HG03457 (cell line): Measurements from ENCODE around the gene ACAT1.
A peak's percentile ranks its signal among the peaks of the same experiment; 100 is the strongest.
"Not testable (repeated sequence)": the region's sequence is repeated elsewhere in the genome, so short reads cannot be mapped to it uniquely, and the experiment has no call there.

Source experiments
- ATAC-seq: cut with Tn5 transposase; IDR thresholded peaks from one replicate; pipeline ENCODE4 v1.9.1; 2021; ENCODE audit warnings: moderate number of reproducible peaks; ENCODE audit not compliant: unreplicated experiment

The ACAT1 gene

DNA sequence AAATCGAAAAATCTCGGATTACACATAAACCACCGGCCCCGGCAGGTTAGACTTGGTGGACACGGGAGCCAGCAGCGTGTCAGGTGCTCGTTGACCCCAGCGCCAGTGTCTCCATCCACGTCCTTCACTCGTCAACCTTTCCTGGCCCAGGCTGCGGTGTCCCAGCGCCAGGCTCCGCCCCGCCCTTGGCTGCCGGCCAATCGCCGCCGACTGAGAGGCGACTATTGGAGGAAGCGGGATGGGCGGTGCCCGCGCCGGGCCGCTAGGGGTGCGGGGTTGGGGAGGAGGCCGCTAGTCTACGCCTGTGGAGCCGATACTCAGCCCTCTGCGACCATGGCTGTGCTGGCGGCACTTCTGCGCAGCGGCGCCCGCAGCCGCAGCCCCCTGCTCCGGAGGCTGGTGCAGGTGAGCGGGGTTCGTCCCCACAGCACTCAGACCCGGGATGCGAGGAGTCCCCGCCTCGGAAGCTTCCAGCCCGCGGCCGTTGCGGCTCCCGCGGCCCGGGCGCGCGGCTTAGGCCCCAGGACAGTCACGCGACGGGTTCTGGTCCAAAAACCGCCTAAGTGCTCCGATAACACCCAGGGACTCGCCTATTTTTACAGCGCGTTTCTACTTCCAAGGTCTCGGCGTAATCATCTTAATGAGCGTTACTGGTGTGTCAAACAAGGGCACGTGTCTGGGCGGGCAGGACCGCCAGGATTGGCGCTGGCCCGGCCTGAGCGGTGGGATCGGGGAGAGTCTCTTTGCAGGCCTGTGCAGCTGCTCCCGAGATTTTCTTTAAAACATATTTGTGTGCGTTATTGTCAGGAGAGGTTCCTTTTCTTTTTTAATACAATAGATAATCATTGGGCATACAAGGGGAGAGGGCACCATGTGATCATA lies at the start of gene ACAT1:
Gene ACAT1 (plus strand): TSS at position 294 of the 882 bp plus-strand sequence. CDS start 40 bp downstream, at position 334.
- peak; percentile 97 for ATAC-seq

- no peak for ATAC-seq
Observed at GRCh38 chr11:108084811-108085210, 36.6 kb upstream of the ACAT1 start.

- no peak for ATAC-seq
Observed at GRCh38 chr11:108085672-108086071, 35.7 kb upstream of the ACAT1 start.

DNA sequence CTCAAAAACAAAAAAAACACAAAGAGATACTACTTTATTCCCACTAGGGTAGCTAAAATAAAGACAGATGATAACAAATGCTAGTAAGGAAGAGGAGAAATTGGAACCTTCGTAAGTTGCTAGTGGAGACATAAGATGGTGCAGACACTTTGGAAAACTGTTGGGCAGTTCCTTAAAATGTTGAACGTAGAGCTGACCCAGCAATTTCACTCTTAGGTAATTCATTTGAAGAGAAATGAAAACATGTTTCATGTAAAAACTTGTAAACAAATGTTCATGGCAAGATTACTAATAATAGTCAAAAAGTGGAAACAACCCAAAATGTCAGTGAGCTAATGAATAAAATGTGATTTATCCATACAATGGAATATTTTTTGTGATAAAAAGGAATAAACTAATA lies 29.2 kb upstream of the ACAT1 start:
- ATAC-seq: no peak

GRCh38 chr11:108093128-108093904 lies 28.1 kb upstream of the ACAT1 start:
- no peak for ATAC-seq

DNA sequence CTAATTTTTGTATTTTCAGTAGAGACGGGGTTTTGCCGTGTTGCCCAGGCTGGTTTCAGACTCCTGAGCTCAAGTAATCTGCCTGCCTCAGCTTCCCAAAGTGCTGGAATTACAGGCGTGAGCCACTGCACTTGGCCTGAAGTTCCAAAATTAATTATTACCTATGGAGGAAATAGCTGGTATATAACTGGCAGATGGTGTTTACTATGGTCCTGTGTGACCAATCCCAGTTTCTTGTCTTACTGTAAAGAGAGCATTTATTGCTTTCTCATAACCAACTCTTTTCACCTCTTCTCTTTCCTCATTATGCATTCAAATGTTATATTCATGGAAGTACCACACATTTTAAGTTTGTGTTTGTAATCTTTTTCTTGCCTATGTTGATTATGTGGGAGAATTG lies 24.2 kb upstream of the ACAT1 start:
- no peak for ATAC-seq

- ATAC-seq: no peak
Observed at GRCh38 chr11:108101090-108101775, 20.1 kb upstream of the ACAT1 start.

DNA sequence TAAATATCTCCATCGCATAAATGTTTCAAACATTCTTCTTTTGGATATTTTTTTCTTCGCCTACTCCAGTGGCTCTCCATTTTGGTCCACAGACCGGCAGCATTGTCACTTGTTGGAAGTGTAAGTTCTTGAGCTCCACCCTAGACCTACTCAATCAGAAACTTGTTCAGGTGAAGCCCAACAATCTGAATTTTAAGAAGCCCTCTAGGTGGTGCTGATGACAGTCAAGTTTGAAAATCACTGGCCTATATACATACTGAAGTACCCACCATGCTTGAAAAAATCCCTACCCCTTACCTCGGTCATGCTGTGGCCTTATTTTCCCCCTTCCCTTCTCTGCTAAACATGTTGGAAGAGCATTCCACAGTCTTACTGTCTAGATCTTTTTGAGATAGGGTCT lies 10.2 kb upstream of the ACAT1 start:
- no peak for ATAC-seq

- no peak for ATAC-seq
Observed at GRCh38 chr11:108112057-108112456, 9.3 kb upstream of the ACAT1 start.

GRCh38 chr11:108115500-108116140 lies 5.7 kb upstream of the ACAT1 start:
- no peak for ATAC-seq

DNA sequence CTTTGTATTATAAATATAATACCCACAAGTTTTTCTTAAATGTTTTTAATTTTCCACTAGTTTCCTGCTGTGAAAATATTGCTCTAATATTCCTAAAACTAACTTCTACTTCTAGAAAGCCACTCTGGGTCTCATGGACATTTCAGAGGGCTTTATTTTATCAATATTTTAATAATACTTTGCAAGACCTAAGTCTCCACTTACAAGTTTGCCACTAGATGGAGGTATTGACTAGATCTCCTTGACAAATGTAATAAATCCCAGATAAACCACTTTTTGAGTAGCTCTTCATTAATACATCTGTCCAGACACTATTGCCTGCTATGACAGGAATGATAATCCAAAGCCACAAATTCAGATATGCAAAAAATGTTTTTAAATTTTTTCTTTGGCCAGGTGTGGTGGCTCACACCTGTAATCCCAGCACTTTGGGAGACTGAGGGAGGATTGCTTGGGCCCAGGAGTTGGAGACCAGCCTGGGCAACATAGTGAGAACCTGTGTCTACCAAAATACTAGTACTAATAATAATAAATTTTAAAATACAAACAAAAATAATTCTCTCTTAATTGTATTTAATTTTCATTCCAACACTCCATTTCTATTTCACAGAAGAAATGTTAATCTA lies 3.5 kb upstream of the ACAT1 start:
- ATAC-seq: no peak

GRCh38 chr11:108120936-108121273 lies 462 bp upstream of the ACAT1 start:
- ATAC-seq: not testable (repeated sequence)

GRCh38 chr11:108122166-108122628 lies 830 bp downstream of the ACAT1 start:
- no peak for ATAC-seq

GRCh38 chr11:108125096-108125495 lies 3.7 kb downstream of the ACAT1 start:
- no peak for ATAC-seq

GRCh38 chr11:108128772-108129171 lies 7.4 kb downstream of the ACAT1 start:
- ATAC-seq: no peak

DNA sequence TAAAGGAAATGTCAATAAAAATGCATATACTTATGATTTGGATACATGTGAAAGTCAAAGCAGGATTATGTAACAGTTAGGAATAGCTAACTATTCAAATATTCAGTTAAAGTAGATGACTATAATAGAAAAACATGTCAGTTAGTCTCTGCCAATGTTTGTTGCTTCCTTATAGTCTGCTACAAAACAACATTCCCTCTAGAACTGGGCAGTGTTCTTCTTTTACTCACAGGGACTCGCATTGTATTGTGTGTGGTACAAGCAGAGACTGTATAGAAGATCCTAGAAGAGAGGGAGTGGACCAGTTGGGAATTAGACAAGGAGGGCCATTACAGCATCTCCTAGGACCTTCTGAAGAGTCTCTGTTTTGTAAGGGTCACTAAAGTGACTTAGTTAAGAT lies 10.6 kb downstream of the ACAT1 start:
- ATAC-seq: no peak

DNA sequence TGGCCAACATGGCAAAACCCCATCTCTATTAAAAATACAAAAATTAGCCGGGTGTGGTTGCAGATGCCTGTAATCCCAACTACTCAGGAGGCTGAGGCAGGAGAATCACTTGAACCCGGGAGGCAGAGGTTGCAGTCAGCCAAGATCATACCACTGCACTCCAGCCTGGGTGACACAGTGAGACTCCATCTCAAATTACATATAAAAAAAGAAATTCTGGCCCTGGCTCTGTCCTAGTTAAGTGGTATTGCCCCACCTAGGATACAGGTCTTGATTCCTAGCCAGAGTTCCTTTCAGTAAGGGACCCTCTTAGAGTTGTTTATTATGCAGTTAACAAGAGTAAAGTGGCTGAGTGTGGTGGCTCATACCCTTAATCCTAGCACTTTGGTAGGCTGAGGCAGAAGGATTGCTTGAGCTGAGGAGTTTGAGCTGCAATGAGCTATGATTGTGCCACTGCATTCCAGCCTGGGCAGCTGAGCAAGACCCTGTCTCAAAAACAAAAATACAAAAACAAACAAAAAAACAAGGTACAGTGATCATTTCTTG lies 11.7 kb downstream of the ACAT1 start:
- ATAC-seq: not testable (repeated sequence)

GRCh38 chr11:108135845-108136544 lies 14.6 kb downstream of the ACAT1 start:
- ATAC-seq: peak; percentile 46

DNA sequence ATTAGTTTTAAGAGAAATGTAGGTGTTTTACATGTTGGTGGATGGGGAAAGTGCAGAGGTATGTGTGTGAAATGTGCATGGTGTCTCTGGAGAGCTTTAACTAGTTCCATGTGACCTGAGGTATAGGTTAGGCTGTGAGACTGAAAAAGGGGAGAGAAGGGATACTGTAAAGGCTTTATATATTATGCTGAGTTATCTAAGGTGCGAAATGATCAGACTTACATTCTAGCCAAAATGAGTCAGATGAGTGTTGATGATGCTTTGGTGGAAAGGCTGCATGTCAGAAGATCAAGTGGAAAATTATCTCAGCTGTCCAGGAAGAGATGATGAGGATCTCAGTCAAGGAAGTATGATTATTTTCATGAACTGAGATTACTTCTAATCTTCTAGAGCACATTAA lies 15.8 kb downstream of the ACAT1 start:
- no peak for ATAC-seq

DNA sequence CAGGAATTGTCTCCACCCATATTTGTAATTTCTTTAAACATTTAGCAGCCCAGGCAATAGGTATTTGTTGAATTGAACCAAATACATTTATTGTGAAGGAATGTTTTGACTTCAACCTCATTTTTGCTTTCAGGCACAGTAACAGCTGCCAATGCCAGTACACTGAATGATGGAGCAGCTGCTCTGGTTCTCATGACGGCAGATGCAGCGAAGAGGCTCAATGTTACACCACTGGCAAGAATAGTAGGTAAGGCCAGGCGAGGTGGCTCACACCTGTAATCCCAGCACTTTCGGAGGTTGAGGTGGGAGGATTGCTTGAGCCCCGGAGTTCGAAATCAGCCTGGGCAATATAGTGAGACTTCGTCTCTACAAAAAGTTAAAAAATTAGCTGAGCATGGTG lies 20.9 kb downstream of the ACAT1 start:
- no peak for ATAC-seq
